ENCODE results near the gene AP4S1.

Gene AP4S1

GRCh38 chr14:31128601-31129526 is 103.4 kb downstream of the AP4S1 start:
- no peak for DNase-seq (ENCODE audit: low read depth in 1 of 2, low spot score in 1 of 2)

- no peak for DNase-seq (ENCODE audit: low read depth in 1 of 2, low spot score in 1 of 2)
These were observed 107.7 kb downstream of the AP4S1 start for GRCh38 chr14:31133133-31133532.

GRCh38 chr14:31137214-31137889 is 111.9 kb downstream of the AP4S1 start:
- no peak for DNase-seq (ENCODE audit: low read depth in 1 of 2, low spot score in 1 of 2)

DNA sequence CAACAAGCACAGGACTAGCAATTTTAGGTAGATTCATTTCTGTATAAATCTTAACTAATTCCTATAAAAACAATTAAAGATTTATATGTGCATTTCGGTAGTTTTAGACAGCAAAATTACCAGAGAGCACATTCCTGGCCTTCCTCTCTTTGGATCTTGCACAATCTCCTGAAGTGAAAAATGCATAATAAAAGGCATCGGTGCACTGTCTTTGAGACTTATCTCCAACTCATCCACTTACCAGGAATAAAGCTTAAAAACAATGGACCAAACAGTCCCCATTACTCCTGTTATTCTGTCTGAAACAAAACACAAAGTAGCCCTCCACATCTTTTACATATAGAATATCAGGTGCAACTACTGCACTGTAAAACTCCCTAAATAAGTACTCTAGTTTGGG is 112.9 kb downstream of the AP4S1 start:
- DNase-seq (ENCODE audit: low read depth in 1 of 2, low spot score in 1 of 2): no peak

DNA sequence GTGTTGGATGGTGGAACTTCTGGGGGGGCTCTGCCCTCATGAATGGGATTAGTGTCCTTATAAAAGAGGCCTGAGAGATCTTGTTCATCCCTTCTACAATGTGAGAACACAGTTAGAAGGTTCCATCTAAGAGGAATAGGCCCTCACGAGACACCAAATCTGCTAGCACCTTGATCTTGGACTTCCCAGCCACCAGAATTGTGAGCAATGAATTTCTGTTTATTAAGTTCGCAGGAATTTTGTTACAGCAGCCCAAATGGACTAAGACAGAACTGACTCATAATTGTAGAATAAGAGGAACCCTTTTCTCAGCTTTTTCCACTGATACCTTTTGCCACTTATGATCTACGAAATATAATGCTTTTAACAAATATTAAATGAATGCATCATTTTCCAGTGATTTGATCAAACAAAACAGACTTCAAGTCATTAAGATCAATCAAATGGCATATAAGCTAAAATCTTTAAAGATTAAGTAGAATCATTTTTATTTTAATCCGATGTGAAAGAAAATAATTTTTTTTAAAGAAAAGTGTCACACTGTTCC is 113.9 kb downstream of the AP4S1 start:
- DNase-seq (ENCODE audit: low read depth in 1 of 2, low spot score in 1 of 2): no peak

- DNase-seq (ENCODE audit: low read depth in 1 of 2, low spot score in 1 of 2): no peak
These were observed 117.1 kb downstream of the AP4S1 start for GRCh38 chr14:31142455-31143087.
